Measurements from ENCODE around the gene GMNN. TPM values are rescaled to one million over a fixed set of nuclear protein-coding genes. Genes with fewer than 3 reads are reported as not detected.

The GMNN gene
- total RNA-seq, 1 donor from 2014 or later = 8.1 TPM

GRCh38 chr6:24831771-24832716, 57.3 kb downstream of the GMNN start:
- intact Hi-C loops (cut with DNase I) = no loop called here
- Histone ChIP-seq H3K27ac (no peak overlapping the region), H3K27me3 (no peaks in the 10 kb centered on the region), H3K9me3 (no peaks in the 10 kb centered on the region), H3K4me3 (no peak overlapping the region), H3K4me1 (no peaks in the 10 kb centered on the region), H3K36me3 (no peaks in the 10 kb centered on the region)
- DNase-seq (ENCODE audit: low spot score in 2 of 2) = no peak
- no peak for TF ChIP-seq CTCF (IDR thresholded peaks at IDR 0.05)

GRCh38 chr6:24832794-24833193, 58.1 kb downstream of the GMNN start:
- intact Hi-C loops (cut with DNase I) = no loop called here
- H3K27ac ChIP-seq = no peak overlapping the region
- TF ChIP-seq CTCF (IDR thresholded peaks at IDR 0.05) = no peak
- no peaks in the 10 kb centered on the region for H3K36me3 ChIP-seq
- no peak overlapping the region for H3K4me3 ChIP-seq
- no peaks in the 10 kb centered on the region for H3K9me3 ChIP-seq
- H3K4me1 ChIP-seq = no peaks in the 10 kb centered on the region
- no peak for DNase-seq (ENCODE audit: low spot score in 2 of 2)
- no peaks in the 10 kb centered on the region for H3K27me3 ChIP-seq

GRCh38 chr6:24833711-24834386, 59.1 kb downstream of the GMNN start:
- no peak overlapping the region for H3K4me3 ChIP-seq
- no peak overlapping the region for H3K27ac ChIP-seq
- no peaks in the 10 kb centered on the region for H3K36me3 ChIP-seq
- no peaks in the 10 kb centered on the region for H3K27me3 ChIP-seq
- intact Hi-C loops (cut with DNase I) = no loop called here
- no peak for DNase-seq (ENCODE audit: low spot score in 2 of 2)
- H3K4me1 ChIP-seq = no peaks in the 10 kb centered on the region
- no peaks in the 10 kb centered on the region for H3K9me3 ChIP-seq
- TF ChIP-seq CTCF (IDR thresholded peaks at IDR 0.05) = no peak

Other genes with a start within 250 kb of the GMNN start
- gene KIAA0319, start 128.7 kb upstream of the GMNN start, total RNA-seq = not detected
- gene TDP2, start 108.0 kb upstream of the GMNN start, total RNA-seq = 5.6 TPM
- gene ACOT13, start 107.9 kb upstream of the GMNN start, total RNA-seq = 3.1 TPM
- 29.6 TPM for gene C6orf62, start 55.8 kb upstream of the GMNN start, total RNA-seq
- gene ARMH2, start 24.0 kb downstream of the GMNN start, total RNA-seq = not detected
- gene RIPOR2, start 161.0 kb downstream of the GMNN start, total RNA-seq = 49.0 TPM

Data from ascending aorta (tissue), 2 donors.